Activated CD4-positive, alpha-beta T cell treated with anti-CD3 and anti-CD28 coated beads, Interleukin-2, amount 10 ng/mL, durations not matched to agents 7 days and 5 days (primary cell): ENCODE data around the gene CD200R1. TPM values are rescaled to one million over a fixed set of nuclear protein-coding genes. Genes with fewer than 3 reads are reported as not detected.

ENCODE experiments used
- CTCF ChIA-PET: fragments of 350-600 bp; sonication (Branson Sonifier 250); formaldehyde crosslinking; loops from one replicate; lab custom pipeline; 2021; ENCODE audit warnings: antibody characterized with exemption; lab: Charles Lee
- POLR2A ChIA-PET: fragments of 350-600 bp; sonication (Branson Sonifier 250); formaldehyde crosslinking; loops from one replicate; lab custom pipeline; 2021; ENCODE audit warnings: antibody characterized with exemption; lab: Charles Lee
- DNase-seq: peaks from one replicate; pipeline ENCODE4 v3.0.0-alpha.2; 2020
- H3K27ac Mint-ChIP-seq: one replicate; pipeline ENCODE4 v1.8.0; 2021; ENCODE audit warnings: mild to moderate bottlenecking, moderate library complexity, mixed read lengths
- H3K27me3 Mint-ChIP-seq: one replicate; pipeline ENCODE4 v1.8.0; 2021; ENCODE audit warnings: mixed read lengths
- H3K36me3 Mint-ChIP-seq: one replicate; pipeline ENCODE4 v1.8.0; 2021; ENCODE audit warnings: low read depth, mixed read lengths
- H3K4me1 Mint-ChIP-seq: one replicate; pipeline ENCODE4 v1.8.0; 2021; ENCODE audit warnings: mixed read lengths
- H3K4me3 Mint-ChIP-seq: one replicate; pipeline ENCODE4 v1.8.0; 2021; ENCODE audit warnings: mild to moderate bottlenecking, moderate library complexity, mixed read lengths
- H3K9me3 Mint-ChIP-seq: one replicate; pipeline ENCODE4 v1.8.0; 2021; ENCODE audit warnings: mixed read lengths
- total RNA-seq, 2 experiments: library from RNA; stranded (reverse); gene quantifications; one replicate each; pipeline ENCODE4 v1.2.3, GENCODE V29; 2021

Gene CD200R1
- total RNA-seq, 2 experiments from 2014 or later, result 8.8 TPM

- Mint-ChIP-seq H3K36me3 (peaks cover 4% of the 10 kb centered on the region), H3K27ac (no peak overlapping the region), H3K4me1 (peaks cover 2% of the 10 kb centered on the region), H3K4me3 (no peak overlapping the region), H3K9me3 (peaks cover 34% of the 10 kb centered on the region), H3K27me3 (no peaks in the 10 kb centered on the region)
- CTCF ChIA-PET, result no interaction called here
- POLR2A ChIA-PET, result no interaction called here
- no peak for DNase-seq
Observed at GRCh38 chr3:112873632-112874031, 101.3 kb downstream of the CD200R1 start.

GRCh38 chr3:112871735-112872134, 103.2 kb downstream of the CD200R1 start:
- peaks cover 4% of the 10 kb centered on the region for H3K36me3 Mint-ChIP-seq
- H3K4me1 Mint-ChIP-seq, result peaks cover 2% of the 10 kb centered on the region
- H3K27me3 Mint-ChIP-seq, result no peaks in the 10 kb centered on the region
- DNase-seq, result no peak
- H3K27ac Mint-ChIP-seq, result no peak overlapping the region
- no peak overlapping the region for H3K4me3 Mint-ChIP-seq
- ChIA-PET CTCF (no interaction called here), POLR2A (no interaction called here)
- peaks cover 35% of the 10 kb centered on the region for H3K9me3 Mint-ChIP-seq

Other genes starting within 250 kb of the CD200R1 start
- gene CD200R1L, start 128.2 kb downstream of the CD200R1 start, total RNA-seq, result not detected
- 10 to 100 TPM; 27.6 to 29.6 TPM for gene GTPBP8, start 15.9 kb upstream of the CD200R1 start, total RNA-seq
- not detected for gene BOC, start 236.5 kb upstream of the CD200R1 start, total RNA-seq